HT-29 (cell line): ENCODE results near the gene CORO7. TPM values are rescaled to one million over a fixed set of nuclear protein-coding genes. Genes with fewer than 3 reads are reported as not detected.

Experiments used
- DNase-seq: peaks from one replicate; pipeline ENCODE4 v3.0.0-alpha.2; 2015; ENCODE audit warnings: low spot score
- total RNA-seq: library from RNA; depleted of rRNA; stranded (reverse); fragments of >200 nt; shearing (Covaris generic); gene quantifications from 2 replicates; pipeline ENCODE4 v1.2.3, GENCODE V29; 2014

CORO7 gene
- total RNA-seq, 1 experiment from 2014 or later, result 48.6 TPM

DNA sequence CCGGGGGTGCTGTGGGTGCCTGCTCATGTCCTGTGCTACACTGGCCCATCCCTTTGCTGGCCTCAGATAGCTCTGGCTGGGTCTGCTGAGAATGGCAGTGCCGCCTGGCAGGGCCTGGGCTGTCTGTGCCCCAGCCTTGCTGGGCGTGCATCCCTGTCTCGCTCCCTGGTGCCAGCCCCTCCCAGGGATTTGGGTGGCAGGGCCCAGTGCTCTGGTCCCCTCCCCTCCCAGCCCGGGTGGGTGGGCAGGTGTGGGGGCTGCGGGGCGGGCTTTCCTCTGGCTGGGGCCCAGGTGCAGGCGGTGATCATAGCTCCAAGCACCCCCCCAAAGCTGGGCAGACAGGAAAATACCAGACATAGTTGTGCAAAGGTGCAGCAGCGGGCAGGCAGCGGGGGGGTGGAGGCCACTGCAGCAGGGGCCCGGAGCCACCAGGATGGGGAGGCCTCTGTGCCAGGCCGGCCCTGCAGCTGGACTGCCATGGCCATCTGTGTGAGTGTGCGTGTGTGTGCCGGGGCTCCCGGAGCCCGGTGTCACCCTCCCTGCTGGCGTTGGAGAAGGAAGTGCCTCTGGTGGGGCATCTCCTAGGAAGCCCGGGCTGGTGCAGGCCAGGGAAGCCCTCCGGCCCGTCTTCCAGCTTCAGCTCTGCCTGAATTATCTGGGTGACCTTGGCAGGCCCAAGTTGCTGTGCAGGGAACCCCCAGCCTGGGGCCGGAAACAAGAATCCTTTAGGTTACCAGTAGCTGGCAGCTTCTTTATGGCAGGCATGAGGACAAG lies 93.1 kb downstream of the CORO7 start:
- peak; percentile 74 for DNase-seq

DNA sequence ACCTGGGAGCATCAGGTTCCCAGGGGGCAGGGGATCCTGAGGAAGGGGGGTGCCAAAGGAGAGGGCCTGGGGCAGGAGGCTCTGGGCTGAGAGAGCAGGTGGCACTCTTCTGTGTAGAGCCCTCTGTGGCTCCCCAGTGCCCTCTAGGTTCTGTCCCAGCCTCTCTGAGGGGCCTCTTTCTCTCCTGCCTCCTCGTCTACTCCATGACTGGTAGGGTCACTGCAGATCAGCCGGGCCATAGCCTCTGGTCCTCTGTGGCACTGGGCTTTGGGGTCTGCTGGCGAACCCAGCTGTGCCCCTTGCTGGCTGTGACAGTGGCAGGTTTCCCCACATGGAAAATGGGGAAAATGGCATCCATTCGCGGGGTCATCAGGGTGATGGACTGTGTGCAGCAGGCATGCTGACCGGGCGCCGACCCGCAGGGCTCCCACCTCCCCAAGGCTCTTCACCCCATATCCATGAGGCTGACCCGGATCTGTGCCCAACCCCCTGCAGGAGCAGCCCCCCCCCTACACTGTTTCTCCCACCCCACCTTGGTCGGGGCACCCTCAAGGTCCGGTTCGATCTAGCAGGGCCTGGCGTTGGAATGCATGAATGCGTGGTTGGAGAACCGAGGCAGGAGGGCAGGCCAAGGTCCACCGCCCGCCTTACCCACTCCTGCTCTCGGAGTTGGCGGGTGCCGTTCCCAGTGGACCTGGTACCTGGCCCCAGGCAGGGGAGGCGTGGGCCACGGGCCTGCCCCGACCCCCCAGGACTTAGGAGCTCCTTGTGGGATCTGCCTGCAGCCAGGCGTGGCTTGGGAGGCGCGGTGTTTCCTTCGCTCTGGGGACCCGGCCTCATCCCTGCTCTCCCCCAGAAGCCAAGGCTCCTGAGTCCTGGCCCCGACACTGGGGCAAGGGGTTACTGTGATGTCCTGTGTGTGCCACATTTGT lies 94.0 kb downstream of the CORO7 start:
- DNase-seq, result no peak

DNA sequence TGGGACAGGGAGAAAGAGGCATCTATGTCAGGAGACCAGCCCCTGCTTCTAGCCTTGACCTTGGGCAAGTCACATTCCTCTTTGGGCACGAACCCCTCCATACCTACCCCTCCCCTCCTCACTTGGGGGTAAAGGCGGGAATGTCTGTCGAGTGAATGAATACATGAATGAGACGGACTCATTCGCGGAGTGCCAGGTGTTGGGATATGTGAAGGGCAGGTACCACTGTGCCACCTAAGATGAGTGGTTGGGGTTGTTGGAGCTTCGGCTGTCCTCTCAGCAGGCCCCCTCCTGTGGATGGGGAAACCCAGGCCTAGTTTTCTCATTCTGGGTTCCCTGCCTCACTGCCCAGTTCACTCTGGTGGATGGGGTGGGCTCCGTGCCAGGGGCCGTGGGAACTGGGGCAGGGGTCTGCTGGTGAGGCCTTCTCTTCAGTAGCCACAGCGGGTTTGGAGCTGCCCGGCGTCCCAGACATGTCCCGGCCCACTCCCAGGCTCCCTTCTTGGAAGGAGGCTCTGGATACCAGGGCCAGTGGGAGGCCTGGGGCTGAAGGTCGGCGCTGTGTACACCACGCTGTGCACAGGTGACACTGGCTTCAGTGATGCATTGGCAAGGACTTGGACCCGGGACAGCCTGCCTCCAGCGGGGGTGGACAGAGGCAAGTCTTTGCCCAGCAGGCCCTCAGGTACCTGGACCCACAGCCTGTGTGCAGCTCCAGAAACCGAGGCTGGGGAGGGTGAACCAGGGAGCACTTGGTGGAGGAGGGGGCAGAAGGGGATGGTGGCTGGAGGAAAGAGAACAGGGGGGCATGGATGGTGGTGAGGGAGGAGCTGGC lies 94.9 kb downstream of the CORO7 start:
- DNase-seq, result no peak

DNA sequence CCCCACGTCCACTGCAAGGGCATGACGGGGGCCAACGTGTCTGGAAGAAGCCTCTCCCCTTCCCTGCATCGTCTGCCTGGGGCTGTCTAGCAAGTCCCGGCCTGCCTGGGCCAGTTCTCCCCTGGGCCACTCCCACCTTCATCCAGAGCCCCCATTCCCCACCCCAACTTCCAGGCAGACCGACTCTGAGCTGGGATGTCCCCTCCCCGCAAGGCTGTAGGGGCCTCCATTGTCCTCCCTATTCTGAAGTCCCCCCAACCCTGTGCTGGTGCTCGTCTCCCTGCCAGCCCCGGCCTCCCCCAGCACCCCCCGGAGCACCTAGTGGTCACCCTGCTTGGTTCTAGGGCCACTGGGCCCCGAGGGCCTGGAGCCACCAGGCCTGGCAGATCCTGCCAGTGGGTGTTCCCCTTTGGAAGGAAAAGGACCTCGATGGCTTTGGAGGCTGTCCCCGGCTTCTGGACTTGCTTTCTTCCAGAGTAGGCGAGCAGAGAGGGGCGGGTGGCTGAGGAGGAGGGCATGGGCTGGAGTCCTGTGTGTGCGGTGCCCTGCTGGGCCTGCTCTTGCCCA lies 95.7 kb downstream of the CORO7 start:
- DNase-seq, result no peak

DNA sequence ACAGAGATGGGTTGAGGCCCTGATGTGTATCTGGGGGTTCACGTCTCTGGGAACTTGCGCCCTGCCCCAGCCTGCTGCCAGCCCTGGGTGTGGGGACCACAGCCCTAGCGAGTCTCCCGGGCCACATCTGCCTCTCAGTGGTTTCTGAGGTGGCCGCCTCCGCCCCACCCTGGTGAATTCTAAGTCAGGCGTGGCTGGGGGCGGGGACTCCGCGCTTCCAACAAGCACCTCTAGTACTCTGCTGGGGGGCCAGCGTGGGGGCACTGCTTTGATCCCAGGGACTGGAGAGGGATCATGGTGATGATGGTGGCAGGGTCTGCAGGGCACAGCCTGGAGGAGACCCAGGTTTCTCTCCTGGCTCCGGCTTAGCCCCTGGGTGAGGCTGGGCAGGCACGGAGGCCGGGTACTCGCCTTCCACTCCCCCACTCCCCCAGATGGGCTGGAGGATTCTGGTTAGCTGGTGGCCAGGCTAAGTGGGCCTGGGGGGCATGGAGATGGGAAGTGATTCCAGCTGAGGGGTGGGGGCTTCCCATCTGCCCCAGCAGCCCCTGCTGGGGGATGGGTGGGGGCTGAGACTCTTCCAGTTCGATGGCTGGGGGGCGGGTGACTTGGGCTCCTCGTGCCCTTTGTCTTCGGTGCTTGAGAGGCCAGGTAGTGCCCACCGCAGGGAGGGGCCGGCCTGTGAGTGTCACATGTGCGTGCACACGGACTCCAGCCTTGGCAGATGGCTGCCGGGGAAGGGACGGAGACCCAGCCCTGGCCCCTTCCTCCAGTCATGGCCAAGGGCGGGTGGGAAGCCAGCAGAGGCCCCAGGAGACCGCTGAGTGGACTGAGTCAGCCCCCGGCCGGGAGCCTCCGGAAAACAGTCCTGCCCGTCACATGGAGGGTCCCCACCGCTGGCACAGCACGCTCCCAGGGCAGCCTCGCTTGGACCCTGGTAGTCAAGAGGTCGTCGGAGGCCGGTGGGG lies 96.7 kb downstream of the CORO7 start:
- no peak for DNase-seq

DNA sequence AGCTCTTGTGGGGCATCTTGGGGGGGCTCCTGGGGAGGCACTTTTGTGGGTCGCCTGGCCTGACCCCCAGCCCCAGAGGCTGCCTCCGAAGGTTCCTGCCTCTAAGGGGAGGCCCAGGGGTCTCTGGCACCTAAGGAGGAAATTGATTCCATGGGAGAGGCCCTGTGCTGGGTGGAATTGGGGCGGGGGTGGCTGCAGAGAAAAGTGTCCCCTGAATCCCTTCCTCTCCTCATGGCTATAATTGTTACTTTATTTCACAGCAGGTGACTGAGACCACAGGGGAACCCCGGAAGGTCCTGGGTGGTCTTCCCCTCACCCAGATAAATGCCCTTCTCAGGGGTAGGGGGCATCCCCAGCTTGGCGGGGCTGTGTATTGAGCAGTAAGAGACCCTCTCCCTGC lies 97.4 kb downstream of the CORO7 start:
- no peak for DNase-seq

DNA sequence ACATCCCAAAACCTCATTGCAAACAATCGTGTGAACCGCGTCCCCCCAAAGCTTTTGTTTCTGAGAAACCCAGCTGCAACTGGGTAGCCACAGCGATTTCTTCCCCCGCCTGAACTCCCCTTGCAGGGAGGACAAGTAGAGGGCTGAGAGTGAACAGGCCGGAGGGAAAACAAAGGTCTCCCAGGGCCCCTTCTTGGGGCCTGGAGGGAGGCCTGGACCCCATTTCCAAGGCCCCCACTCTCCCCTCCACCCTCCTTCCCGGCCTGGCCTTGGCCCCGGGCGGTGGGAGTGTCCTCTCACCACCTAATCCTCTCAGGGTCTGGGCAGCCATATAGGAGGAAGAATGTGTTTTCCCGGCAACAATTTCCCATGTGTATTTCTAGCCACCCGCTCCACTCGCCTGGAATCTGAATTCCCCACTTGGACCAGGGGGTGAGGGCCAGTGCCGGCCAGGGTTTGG lies 97.9 kb downstream of the CORO7 start:
- no peak for DNase-seq

DNA sequence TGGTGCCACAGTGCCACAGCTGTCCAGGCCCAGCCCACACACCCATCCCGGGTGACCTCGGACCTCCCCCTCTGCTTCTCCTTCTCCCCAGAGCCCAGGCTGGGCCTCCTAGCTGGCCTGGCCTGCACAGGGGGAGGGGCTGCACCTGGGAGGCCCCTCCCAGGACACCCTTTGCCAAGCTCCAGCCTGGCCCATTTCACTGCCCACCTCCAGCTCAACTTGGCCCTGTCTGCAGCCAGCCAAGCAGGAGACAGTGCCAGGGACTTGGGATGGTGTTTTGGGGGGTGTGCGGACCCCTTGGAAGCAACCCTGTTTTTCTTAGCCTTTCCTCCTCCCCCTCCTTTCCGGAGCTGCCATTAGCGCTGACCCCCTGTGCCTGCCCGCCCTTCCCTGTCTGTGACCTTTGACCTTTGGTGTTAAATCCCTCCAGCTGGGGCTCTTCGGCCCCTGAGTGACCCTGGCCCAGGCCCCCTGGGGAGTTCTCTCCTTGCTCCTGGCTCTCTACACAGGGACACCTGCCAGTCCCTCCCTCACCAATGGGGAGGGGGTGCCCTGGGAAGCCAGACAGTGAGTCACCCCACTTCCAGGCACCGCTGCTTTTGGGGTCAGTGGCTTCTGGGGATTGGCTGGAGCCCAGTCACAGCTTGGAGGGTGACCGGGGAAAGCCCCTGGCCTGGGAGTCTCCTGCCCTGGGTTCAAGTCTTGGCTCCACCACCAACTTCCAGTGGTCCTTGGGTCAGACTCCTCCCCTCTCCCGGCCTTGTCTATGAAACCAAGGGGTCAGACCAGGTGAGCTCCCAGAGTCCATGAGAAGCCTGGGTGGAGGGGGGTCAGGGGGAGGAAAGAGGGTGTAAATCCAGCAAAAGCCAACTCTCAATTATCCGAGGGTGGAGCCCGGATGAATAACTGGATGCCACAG lies 98.6 kb downstream of the CORO7 start:
- DNase-seq, result peak; percentile 41

DNA sequence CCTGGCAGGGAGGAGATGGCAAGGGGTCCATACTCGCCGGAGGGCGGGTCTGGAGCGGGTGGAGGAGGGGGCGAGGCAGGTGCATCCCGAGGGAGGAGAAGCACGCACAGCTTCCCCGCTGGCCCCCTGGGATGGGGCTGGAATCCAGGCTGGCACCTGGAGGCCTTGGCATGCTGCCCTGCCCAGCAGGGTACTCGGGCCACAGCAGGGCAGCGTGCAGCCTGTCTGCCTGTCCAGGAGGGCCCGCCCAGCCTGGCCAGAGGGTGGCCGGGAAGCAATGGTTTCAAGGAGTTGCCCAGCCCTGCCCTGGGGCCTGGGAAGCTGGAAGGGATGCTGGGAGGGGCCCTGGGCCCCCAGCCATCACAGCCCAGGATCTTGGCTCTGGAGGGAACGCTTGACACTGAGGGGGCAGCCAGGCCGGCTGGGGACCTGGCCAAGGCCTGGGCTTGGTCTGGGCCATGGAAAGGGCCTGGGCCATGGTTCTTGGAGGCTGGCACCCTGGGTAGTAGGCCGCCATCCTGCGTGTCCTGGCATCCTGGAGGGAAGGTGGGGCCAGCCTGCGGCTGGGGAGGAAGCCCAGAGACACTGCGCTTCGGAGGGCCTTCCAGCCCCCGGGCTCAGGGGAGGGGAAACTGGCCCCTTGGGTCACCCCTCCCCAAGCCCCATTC lies 99.4 kb downstream of the CORO7 start:
- peak; percentile 66 for DNase-seq

DNA sequence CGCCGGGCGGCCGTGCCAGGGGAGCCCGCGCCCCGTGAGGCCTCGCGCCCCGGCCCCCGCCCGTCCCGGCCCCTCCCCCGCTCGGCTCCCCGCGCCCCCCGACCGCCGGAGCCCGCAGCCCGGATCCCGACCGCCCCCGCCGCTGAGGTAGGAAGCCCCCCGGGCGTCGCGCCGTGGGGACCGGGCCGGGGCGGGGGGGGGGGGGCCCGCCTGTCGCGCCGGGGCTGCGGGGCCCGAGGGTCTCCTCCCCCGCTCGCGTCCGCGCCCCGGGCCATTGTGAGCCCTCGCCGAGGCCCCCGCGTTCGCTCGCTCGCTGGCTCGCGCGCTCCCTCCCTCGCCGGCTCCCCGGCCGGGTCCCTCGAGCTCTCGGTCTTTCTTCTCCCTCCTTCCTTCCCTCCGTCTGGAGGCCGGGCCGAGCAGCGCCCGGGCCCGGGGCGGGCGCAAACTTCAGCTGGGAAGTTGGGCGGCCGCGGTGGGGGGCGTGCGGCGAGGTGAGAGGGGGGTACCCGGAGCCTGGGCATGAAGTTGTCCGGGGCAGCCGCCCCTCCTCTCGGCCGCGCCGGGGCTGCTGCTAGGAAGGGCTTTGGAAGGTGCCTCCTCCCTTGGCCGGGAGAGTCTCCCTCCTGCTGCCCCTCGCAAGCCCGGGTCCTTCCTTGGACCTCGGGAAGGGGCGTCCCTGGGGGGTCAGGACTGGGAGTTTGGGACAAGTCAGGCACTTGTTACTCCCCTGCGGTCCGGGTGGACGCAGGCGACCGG lies 100.1 kb downstream of the CORO7 start:
- DNase-seq, result no peak

DNA sequence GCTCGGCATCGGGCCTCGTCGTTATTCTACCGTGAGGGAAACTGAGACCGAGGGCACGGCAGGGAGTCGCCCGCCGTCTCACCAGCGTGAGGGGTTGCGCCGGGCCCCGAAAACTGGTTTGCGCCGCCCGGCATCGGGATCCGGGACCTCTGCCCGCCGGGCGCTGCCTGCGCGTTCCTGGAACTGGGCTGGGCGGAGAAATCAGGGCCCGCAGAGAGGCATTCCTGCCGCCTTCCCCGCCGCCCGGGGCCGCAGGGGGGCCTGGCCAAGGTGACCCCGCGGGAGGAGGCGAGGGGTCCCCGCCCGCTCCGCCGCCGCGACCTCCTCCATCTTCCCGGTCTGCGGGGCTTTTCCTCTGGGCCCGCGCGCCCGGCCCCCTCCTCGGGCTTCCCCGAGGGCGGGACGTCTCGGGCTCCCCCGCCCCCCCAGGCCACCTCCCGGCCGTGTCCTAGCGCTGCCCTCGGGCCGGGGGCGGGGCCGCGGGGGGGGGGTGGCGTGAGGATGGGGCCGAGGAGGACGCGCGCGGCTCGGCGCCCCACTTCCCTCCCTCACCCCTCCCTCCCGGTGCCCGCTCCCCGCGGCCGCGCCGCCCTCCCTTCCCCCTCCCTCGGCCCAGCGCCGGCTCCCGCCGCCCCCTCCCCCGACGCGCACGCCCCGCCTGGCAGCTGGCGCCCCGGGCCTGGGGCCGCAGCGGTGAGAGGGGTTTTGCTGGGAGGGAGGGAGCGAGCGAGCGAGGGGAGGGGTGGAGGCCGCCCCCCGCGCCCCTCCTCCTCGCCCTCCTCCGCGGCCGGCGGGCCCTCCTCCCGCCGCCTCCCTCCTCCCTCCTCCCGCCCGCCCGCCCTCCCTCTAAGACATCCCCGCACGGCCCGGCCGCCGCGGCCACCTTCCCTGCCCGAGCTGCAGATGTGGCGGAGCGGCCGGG lies 100.9 kb downstream of the CORO7 start, which contains the start of gene GLIS2:
Gene GLIS2, plus strand, starts transcription at position 882 of the 922 bp plus-strand sequence. CDS start 16,214 bp downstream, outside the sequence.
- DNase-seq, result peak; percentile 81

DNA sequence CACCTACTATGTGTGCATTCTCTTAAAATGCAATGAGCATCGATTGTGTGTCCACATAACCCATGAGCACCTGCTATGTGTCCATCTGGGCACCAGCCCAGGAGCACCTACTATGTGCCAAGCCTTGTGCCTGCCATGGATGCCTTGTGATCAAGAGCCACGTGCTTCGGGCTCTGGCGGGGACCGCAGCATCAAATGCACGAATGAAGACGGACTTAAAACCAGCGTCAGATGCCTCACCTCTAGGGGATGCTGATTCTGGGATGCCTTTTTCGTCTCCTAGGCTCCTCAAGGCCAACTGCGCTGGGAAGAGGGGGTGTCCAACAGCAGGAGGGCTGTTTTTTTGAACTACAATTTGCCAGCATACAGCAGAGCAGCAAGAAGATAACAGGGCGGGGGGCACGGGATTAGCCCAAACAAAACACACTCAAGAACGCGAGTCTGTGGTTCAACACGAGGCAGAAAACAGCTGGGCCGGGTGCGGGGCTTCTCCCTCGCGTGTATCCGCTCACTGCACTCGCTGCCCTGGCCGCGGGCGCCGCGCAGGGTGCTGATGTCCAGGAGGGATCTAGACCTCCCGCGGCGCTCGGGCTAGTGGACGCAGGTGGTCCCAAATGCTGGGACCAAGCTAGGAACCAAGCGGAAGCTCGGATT lies 101.7 kb downstream of the CORO7 start:
- peak; percentile 66 for DNase-seq

DNA sequence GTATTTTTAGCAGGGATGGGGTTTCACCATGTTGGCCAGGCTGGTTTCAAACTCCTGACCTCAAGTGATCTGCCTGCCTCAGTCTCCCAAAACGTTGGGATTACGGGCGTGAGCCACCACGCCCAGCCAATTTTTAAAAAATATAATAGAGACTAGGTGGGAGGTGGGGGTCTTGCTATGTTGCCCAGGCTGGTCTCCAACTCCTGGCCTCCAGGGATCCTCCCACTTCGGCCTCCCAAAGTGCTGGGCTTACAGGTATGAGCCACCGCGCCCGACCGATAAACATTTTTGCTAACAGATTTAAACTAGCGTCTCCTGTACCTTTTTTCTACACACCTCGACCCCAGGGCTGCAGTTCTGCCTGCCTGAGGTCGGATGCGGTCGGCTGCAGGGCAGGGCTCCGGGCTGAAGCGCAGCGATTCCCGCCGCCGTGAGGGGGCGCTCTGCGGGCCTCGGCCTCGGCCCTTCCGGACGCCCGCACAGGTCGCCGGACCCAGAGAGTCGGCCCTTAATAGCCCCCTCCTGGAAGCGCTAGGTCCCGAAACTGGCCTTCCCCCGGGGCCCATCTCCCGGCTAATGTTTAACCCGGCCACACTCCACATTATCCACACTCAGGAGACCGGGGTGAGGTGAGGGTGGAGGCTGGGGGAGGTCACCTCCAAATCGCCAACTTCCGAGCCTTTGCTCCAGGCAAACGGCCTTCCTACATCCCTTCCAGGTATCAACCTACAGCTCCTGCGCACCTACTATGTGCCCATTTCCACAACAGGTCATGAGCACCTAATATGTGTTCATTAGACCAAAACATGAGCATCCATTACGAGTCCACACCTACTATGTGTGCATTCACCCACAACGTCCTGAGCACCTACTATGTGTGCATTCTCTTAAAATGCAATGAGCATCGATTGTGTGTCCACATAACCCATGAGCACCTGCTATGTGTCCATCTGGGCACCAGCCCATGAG lies 102.5 kb downstream of the CORO7 start:
- peak; percentile 69 for DNase-seq

DNA sequence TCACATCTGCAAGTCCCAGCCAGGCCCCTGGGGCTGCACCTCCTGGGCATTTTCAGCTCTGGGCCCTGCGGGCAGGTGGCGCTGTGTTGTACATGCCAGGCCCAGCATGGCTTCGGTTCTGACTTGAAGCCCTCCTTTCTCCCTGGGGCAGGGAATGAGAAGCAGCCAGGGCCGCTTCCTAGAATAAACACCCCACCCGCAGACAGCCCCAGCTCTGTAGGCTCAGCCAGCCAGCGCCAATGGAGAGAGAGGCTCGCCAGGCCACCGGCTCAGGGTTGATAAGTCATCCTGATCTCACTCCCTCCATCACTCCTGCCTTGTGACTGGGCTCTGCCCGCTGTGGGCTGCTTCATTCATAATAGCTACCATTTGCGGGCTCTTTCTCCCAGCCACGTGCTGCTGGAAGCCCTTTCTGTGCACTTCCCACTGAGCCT lies 106.5 kb downstream of the CORO7 start:
- DNase-seq, result peak; percentile 85
